ENCODE results near the gene RNF113B.

RNF113B gene

DNA sequence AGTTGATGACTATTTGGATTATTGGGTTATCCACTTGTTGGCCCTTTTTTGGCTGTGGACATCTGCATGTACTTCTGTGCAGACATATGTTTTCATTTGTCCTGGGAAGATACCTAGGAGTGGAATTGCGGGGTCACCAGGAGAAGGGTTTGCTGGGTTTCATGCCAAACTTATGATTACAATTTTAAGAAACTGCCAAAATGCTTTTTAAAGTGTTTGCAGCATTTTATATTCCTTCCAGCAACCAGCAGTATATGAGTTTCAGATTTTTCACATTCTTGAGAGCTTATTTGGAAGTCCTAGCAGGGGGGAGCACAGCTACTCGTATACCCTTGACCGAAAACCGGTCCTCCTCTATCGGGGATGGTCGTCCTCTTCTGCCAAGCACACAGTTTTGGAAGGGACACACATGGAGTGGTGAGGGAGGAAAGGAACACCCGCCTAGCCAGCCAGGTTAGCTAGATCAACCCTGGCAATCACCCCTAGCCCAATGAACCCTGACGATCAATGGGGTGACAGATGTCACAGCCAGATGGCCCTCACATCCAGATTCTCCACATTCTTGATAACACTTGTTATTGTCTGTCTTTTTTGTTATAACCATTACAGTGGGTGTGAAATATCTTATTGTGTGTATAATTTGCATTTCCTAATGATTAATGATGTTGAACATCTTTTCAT lies 26.7 kb upstream of the RNF113B start:
- no peak for DNase-seq (ENCODE audit: low spot score)

DNA sequence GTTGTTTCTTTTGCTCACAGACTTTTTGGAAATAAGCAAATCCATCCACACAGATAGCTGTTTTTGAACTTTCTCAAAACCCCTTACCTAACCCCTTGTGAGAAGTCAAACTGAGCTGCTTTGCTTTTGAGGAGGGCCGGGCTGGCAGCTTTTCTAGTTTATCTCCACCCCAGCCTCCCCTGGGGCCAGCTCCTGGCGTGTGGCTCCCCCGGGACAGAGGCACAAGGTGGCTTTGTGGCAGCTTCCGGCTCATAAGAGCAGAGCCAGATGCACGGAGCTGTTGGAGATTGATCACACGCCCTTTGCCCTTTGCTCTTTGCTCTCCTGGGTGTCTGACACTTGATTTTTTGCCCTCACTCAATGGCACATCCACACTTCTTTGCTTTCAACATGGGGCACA lies 24.9 kb upstream of the RNF113B start:
- peak; percentile 89 for DNase-seq (ENCODE audit: low spot score)

DNA sequence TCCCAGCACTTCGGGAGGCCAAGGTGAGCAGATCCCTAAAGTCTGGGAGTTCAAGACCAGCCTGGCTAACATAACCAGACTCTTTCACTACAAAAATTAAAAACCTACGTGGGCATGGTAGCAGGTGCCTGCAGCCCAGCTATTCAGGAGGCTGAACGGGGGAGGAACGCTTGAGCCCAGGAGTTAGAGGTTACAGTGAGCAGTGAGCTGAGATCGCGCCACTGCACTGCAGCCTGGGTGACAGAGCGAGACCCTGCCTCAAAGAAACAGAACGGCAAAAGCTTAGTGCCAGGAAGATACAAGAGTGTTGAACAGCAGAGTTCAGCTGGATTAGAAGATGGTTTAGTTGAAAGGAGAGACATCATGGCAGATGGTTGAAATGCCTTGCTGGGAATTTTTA lies 24.1 kb upstream of the RNF113B start:
- DNase-seq (ENCODE audit: low spot score), result no peak

DNA sequence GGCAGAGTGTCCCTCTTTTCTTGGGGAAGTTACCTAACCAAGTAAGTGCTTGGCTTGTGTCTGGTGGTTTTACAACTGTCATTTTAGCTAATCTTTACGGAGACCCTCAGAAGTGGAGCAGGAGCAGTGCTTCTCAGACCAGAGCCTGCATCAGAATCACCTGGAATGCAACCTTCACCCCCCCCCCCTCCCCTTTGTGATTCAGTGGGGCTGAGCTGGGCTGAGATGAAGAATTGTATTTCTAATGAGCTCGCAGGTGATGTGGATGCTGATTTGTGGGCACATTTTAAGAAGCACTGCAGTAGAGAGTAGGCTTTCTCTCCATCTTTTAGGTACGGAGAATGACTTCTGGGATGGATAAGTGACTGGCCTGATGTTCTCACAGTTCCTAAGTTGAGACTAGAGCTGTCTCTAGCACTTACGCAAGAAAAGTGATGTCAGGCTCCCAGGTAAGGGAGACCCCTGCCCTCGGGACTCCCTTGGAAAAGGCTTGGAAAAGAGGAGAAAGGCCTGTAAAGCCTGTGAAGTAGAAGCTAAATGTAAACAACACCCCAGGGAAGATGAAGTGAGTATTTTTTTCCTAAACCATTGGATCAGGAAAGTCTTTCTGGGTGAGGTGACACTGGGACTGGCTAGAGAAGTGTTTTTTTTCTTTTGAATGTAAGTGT lies 23.3 kb upstream of the RNF113B start:
- no peak for DNase-seq (ENCODE audit: low spot score)

DNA sequence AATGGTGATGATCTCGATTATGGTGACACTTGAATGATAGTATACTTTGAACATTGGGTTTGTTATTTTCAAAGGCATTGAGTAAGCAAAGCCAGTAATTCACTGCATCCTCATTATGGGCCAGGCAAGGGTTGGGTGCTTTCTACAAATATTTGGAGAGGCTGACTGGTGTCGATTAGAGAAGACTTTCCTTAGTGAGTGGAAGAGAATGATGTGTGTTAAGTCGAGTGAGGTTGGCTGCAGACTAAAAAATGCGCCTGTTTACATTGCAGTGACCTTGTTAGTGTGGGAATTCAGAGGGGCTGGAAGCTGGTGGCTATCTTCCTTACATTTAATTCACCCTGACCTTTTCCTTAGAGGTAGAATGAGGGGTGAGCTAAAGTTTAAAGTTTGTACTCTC lies 22.4 kb upstream of the RNF113B start:
- DNase-seq (ENCODE audit: low spot score), result no peak

DNA sequence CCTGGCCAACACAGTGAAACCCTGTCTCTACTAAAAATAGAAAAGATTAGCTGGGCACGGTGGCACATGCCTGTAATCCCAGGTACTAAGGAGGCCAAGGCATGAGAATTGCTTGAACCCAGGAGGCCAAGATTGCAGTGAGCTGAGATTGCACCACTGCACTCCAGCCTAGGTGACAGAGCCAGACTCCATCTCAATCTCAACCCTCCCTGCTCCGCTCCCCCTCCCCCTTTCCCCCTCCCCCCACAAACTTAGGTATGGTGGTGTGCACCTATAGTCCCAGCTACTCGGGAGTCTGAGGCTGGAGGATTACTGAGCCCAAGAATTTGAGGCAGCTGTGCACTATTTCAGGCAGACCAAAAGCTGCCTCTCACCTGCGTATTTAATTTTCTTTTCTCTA lies 21.6 kb upstream of the RNF113B start:
- DNase-seq (ENCODE audit: low spot score), result no peak

DNA sequence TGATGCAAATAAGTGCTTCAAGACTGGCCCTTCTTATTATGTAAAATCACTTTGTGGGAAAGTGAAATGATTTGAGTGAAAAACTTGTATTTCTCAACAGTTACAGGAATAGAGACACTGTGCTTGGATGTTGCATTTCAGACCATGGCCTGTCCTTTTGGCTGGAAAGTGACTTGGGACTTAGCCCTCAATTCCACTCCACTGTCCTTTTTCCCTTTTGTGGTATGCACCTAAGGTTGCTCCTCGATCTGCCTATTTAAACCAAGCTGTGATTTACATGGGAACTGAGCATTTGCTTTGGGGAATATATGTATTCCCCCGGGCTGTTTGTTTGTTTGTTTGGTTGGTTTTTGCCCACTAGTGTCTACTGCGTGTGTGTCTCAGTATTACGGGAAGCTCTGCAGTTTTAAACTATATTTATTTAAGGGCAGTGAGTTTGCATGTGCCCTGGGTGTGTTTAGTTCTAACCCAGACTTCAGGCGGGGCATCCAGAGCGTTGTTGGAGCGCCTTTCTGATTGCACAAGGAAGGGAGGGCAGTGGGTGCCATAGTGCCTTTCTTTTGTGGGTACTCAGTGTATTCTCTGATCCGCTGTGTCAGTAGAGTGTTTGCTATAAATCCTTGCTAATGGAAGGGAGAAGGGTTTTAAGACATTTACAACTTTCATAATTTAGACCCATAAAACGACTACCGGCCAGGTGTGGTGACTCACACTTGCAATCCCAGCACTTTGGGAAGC lies 18.2 kb upstream of the RNF113B start:
- DNase-seq (ENCODE audit: low spot score), result no peak

DNA sequence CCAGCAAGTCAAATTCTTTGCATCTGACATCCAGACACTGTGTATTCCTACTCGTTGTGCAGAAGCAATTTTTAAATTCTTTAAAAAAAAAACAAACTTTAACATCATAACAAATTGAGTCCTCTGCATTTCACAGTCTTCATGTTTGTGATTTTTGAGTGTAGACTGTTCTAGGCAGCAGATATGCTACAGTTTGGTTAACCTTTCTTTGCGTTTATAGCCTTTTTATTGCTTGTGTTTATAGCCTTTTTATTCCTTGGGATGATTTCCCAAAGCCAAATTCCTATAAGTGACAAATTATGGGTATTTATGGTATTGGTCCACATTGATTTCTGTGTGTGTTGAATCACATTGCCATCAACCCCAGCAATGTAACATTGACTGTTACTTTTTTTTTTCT lies 14.9 kb upstream of the RNF113B start:
- no peak for DNase-seq (ENCODE audit: low spot score)

DNA sequence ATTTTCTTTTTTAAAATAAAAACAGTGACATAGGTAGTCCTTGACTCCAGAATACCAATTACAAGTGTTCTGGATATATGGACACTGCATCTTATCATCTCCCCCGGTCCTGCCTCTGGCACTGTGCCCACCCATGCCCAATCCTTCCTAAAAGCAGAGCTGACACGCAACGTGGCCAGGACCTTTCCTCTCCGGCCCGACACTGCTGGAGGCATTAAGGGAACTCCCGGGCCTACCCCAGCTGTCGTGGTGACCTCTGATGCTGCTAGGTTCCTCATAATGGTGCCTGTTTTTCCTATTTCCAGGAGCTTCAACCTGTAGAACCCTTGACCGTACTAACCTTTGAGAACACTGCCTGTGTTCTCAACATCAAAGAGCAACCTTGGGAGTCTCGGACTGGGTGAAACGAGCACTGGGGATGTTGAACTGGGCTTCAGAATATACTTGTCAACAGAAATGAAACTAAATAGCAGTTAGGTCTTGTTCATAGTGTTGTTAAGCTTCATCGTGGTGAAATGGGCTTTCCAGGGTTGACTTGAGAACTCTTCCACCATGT lies 13.9 kb upstream of the RNF113B start:
- no peak for DNase-seq (ENCODE audit: low spot score)

DNA sequence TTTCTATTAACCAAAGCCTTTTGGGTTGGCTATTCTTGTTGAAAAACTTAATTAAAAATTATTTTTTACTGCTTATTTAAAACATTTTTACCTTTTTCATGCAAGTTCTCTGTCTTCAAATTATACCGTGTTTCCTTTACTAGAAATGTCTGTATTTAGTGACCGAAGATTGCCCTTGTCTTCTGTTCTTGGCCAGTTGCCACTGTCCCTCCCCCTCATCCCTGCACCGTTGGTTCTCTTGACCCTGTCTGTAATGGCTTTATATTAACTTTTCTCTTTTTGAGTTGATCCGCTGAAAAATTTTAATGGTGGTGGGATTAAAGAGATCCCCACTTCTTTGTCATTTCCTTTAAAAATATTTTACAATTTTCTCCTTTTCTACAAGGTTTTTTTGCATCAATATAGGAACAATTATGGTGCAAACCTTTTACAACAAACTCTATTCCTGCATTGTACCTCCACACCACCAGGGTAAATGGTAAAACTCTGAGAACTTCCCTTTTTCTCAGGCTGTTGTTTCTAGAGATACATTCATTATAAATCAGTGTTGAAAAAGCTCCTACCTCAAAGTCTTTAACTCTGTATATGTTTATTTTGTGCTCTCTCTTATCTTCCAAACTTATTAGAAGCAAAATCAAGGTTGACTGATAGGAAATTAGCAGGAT lies 12.9 kb upstream of the RNF113B start:
- DNase-seq (ENCODE audit: low spot score), result no peak

DNA sequence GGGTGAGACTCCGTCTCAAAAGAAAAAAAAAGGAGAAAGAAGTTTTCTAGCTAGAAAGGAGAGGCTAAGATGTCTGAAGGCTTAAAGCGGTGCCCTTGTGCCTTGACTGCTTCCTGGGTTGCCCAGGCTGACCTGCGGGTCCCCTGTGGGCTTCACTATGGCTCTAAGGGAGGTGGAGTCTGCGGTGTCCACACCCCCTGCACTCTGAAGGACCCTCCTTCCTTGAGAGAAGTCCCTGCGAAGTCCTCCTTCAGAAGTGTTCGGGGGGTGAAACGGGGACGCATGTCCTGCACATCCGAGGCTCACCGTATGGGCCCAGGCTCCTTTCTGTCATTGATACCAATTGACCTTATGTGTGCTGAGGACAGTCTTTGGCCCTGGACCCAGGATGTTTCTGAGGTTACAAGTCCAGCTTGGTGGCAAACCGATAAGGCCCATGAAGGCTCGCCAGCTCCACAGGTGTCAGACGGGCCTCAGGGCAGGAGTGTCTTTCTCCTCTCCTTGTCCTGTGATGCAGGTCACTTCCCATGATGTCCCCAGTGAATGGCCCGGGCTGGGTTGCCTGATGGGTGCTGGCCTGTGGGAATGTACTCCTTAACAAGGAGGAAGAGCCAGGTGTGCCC lies 11.6 kb upstream of the RNF113B start:
- no peak for DNase-seq (ENCODE audit: low spot score)

DNA sequence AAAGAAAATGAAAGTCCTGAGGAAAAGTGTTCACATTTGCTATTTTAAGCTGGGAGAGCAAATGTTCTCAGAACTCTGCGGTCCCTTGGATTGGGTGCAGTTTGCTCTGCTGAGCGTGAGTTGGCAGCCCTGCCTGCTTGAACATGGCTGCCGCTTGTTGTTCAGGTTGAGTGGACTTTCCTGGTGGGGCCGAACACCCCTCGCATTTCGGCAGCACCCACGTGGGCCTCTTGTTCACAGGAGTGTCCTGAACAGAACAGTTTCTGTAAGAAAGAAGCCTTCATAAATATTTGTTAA lies 10.8 kb upstream of the RNF113B start:
- no peak for DNase-seq (ENCODE audit: low spot score)

DNA sequence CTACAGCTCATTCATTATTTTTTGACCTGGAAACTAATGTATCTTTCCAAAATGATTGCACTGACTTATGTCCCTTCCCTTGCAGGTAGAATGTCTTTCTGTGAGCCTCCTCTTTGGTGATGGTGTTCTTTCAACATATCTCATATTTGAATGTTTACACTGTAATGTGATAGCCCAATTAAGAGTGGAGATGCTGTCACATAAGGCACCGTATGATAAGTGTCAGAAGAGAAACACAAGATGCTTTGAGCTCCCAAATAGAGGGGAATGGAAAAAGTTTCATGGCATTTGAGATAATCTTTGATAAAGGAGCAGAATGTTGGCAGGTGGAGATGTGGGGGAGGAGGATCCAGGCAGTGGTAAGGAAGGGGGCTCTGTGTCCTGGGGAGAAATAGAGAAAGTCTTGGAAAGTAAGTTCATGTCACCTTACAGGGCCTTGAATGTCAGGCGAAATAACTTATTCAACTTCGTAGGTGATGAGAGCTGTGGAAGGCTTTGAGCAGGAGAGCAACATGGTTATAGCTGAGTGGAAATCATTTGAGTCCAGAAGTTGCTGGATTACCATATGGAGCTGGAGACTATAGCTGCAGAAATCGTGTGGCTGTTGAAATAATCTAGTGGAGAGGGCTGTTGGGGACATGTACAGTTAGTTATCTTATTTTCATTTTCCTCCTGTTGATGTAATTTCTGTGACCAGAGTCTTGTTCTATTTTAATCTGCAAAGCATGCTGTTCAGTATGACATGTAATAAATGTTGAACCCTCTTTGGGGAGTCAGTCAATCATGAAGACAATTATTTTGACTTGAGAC lies 10.3 kb upstream of the RNF113B start:
- no peak for DNase-seq (ENCODE audit: low spot score)

DNA sequence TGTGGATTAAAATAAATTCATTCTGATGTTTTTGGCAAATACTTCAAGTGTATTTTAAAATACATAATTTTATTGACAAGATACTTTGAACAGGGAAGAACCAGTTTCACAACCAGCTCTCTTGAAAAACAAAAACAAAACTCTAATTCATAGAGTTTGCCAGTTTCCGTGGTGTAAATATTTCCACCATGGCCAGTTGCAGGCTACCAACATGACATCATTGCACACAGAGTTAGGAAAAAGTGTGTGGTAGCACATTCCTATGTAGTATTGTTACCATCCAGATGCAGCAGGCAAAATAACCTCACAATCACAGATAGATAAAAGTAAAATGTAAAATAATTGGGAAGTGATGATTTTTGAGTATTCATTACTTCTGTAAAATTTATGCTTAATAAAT lies 7.7 kb upstream of the RNF113B start:
- no peak for DNase-seq (ENCODE audit: low spot score)

DNA sequence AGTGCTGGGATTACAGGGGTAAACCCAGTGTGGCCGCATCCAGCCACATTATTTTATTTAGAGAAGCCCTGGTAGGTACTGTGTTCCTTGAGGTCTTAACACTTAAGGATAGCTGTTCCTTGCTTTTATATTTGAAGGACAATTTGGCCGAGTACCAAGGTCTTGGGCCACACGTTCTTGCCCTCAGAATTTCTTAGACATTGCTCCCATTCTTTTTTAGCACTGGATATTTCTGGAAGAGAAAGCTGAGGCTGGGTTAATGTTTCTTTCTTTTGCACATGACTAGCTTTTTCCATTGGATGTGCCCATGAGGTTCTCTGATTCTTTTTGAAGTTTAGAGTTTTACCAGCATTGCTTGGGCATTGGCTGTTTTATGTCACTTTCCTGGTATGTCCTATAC lies 5.5 kb upstream of the RNF113B start:
- DNase-seq (ENCODE audit: low spot score), result no peak

DNA sequence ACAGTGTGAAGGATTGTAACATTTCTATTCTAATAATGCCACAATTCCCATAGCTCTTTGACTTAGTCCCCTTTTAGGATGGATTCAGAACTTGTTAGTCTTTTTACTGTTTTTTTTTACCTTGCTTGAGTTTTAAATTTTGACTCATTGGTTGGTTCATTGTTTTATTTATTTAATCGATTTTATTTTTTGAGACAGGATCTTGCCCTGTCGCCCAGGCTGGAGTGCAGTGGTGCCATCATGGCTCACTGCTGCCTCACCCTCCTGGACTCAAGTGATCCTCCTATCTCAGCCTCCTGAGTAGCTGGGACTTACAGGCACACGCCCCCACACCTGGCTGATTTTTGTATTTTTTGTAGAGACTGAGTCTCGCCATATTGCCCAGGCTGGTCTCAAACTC lies 5.1 kb upstream of the RNF113B start:
- no peak for DNase-seq (ENCODE audit: low spot score)

DNA sequence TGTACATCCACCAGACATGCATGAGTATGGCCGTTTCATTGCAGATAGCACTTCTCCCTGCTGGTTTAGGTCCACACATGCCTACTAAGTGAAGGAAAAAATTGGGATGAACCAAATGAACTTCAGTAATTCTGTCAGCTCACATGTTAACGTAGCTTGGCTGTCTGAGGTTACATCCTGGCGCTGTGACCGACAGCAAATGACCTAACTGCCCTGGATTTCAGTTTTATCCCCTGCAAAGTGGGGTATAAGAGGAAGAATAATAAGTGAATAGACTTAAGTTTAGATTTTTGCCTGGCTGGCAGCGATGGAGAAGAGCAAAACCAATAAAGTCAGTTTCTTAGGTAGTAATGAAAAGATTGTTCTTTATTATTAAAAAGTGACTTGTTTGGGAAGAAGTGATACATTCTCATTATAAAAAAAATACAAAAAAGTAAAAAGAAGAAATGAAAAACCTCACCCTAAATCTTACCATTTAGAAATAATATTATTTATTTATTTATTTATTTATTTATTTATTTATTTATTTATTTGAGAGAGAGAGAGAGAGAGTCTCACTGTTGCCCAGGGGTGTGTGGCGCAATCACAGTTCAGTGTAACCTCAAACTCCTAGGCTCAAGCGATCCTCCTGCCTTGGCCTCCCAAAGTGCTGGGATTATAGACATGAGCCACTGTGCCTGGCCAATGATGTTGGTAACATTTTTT lies 4.2 kb upstream of the RNF113B start:
- DNase-seq (ENCODE audit: low spot score), result no peak

DNA sequence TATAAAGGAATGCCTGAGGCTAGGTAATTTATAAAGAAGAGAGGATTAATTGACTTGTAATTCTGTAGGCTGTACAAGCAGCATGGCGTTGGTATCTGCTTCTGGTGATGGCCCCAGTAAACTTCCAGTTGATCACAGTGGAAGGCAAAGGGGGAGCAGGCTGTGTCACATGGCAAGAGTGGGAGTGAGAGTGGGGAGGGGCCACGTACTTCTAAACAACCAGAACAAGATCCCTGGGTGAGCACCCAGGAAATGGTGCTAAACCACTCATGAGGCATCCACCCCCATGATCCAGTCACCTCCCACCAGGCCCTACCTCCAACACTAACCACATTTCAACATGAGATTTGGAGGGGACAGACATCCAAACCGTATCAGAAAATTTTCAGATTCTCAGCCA lies 3.0 kb upstream of the RNF113B start:
- no peak for DNase-seq (ENCODE audit: low spot score)

DNA sequence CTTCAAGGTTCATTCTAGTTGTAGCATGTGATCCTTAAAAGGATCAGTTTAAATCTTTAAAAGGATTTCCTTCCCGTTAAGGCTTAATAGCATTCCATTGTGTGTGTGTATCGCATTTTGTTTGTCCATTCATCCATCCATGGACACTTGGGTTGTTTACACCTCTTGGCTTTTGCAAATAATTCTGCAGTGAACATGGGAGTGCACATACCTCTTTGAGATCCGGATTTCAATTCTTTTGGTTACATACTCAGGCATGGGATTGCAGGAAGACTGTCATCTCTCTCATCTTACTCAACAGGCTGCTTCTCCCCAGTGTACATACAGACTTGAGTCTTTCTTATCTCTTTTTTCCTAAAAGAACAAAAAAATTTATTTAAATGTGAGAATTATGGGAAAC lies 1.2 kb downstream of the RNF113B start:
- no peak for DNase-seq (ENCODE audit: low spot score)

DNA sequence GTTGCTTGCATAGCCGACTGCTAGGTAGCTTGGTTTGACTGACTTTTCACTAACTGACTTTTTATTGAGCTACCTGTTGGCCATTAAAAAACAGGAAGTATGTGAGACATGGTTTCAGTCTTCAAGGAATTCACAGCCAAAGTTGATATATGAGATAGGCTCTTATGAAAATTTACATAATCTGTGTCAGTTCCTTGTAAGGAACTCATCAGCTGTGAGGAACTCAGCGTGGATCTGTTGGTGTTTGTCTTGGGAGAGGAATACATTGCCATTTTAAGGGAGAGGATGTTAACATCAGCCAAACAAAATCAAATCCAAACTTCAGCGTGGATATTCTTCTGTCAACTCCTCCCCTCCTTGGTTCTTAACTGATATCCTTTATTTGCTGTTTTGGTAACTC lies 2.0 kb downstream of the RNF113B start:
- DNase-seq (ENCODE audit: low spot score), result no peak

DNA sequence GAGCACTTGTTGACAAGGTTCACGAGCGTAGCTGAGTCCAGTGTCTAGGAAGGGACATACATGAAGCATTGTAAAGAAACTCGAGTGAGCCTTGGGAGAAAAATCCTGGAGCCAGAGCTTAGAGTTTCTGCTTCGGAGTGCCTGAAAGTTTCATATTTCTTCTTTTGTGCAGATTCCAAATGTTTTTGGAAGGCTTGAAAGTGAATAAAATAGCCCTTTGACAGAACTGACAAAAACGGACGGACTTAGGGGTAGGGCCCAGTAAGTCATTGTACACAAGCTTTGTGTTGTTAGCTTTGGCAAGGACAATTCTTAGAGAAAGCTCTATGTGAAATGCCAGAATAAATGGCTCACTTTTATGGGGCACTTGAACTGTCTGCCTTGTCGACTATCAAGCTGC lies 2.8 kb downstream of the RNF113B start:
- DNase-seq (ENCODE audit: low spot score), result no peak
